ENCODE results near the gene RRAGD.

Gene RRAGD

GRCh38 chr6:89314692-89315091, 97.4 kb downstream of the RRAGD start:
- Histone ChIP-seq H3K27me3 (ENCODE audit: control insufficient read depth in 1 of 2, insufficient read depth in 2 of 2, low read length in 2 of 2) (no peaks in the 10 kb centered on the region), H3K4me3 (ENCODE audit: low read length in 2 of 2) (no peak overlapping the region), H3K27ac (ENCODE audit: low read length) (no peak overlapping the region)

More at GRCh38 chr6:89314692-89315091, 97.4 kb downstream of the RRAGD start:
- Histone ChIP-seq H3K4me1 (ENCODE audit: control insufficient read depth, insufficient read depth, low read length) (peaks cover 20% of the 10 kb centered on the region), H3K9ac (ENCODE audit: low read length in 2 of 2) (no peak overlapping the region), H3K36me3 (ENCODE audit: control insufficient read depth in 2 of 2, insufficient read depth in 2 of 2, low read length in 2 of 2) (peaks cover 0 to 3% of the 10 kb centered on the region in 2 donors), H3K9me3 (ENCODE audit: control insufficient read depth in 2 of 2, low read length in 2 of 2) (no peaks in the 10 kb centered on the region)

Measured in stomach smooth muscle (tissue), 2 donors.